OCI-LY7 (cell line): Measurements from ENCODE around the gene PES1.

Experiments used
- EZH2phosphoT487 ChIP-seq: fragments of 200-600 bp; sonication (generic); IDR thresholded peaks from 2 replicates; pipeline ENCODE4 v1.6.1; 2018; ENCODE audit warnings: low read depth, borderline replicate concordance, mild to moderate bottlenecking, mixed run types, antibody characterized with exemption, low read length, moderate library complexity, mixed read lengths
- TF ChIP-seq, protein P1 (sequence below): fragments of 200-600 bp; sonication (generic); conservative IDR thresholded peaks from 2 replicates; pipeline ENCODE4 v1.5.1; 2014; ENCODE audit warnings: mild to moderate bottlenecking, antibody characterized with exemption, low read length, moderate library complexity, mixed read lengths

DNA sequence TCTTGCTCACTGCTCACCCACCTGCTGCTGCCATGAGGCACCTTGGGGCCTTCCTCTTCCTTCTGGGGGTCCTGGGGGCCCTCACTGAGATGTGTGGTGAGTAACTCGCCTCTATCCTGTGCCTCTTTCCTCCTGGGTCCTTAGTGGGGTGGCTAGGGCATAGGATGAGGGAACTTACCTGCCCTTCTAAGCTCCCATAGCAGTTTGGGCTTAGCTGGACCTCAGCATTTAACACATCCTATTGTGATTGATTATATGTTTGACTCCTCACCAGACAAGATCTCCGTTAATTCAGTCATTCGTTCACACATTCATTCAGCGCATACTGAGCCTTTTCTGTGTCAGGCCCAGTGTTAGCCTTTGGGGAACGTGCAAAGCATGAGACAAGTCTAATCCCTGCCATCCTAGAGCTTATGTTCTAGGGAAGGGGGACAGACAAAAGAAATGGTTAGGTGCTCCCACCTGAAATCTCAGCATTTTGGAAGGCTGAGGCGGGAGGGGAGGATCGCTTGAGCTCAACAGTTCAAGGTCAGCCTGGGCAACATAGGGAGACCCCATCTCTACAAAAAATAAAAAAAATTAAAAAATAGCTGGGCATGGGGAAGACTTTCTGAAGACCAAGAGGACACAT lies 15.7 kb upstream of the PES1 start:
- TF ChIP-seq, protein P1, sequence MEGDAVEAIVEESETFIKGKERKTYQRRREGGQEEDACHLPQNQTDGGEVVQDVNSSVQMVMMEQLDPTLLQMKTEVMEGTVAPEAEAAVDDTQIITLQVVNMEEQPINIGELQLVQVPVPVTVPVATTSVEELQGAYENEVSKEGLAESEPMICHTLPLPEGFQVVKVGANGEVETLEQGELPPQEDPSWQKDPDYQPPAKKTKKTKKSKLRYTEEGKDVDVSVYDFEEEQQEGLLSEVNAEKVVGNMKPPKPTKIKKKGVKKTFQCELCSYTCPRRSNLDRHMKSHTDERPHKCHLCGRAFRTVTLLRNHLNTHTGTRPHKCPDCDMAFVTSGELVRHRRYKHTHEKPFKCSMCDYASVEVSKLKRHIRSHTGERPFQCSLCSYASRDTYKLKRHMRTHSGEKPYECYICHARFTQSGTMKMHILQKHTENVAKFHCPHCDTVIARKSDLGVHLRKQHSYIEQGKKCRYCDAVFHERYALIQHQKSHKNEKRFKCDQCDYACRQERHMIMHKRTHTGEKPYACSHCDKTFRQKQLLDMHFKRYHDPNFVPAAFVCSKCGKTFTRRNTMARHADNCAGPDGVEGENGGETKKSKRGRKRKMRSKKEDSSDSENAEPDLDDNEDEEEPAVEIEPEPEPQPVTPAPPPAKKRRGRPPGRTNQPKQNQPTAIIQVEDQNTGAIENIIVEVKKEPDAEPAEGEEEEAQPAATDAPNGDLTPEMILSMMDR: no peak
- no peak for TF ChIP-seq EZH2phosphoT487
